LoVo (cell line): ENCODE results near the gene CDC37L1.
"Not testable (repeated sequence)": the region's sequence is repeated elsewhere in the genome, so short reads cannot be mapped to it uniquely, and the experiment has no call there.

Experiments
- DNase-seq: peaks from one replicate; pipeline ENCODE4 v3.0.0-alpha.2; 2016; ENCODE audit warnings: low spot score

The CDC37L1 gene

DNA sequence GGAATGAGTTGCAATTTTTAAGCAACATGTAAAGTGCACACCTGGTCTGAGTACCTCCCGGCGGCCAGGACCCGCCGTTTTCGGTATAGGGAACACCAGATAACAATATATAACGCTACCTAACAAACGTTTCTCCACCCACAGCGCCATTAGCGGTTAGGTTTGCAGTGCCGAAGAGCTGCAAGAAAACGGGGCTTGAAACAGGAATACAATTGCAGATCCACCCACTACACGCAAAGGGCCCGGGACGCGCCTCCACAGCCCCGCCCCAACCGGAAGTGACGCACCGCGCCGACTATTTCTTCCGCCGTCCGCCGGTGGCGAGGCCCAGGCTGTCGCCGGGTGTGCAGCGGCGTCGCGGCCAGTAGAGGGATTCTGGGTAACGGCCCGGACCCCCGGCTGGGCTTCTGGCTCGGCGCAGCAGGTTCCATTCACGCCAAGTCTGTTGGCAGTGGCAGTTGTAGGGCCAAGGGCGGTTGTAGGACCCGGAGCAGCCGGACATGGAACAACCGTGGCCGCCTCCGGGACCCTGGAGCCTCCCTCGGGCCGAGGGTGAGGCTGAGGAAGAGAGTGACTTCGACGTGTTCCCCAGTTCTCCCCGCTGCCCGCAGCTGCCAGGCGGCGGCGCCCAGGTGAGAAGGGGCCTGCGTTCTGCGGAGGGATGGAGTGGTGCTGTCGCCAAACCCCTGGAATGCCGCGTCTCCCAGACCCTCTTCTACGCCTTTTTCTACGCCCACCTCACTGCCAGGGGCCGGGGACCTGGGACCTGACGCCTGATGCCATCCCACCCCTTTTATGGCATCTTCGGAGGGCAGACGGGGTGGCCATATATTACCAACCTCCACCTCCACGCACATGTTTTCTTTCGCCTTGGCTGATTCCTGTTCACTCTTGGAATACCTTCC lies at the start of gene CDC37L1:
Gene CDC37L1, plus strand, starts transcription at position 302 of the 905 bp plus-strand sequence. Its CDS starts 199 bp downstream, at position 501.
- peak; percentile 95 for DNase-seq

DNA sequence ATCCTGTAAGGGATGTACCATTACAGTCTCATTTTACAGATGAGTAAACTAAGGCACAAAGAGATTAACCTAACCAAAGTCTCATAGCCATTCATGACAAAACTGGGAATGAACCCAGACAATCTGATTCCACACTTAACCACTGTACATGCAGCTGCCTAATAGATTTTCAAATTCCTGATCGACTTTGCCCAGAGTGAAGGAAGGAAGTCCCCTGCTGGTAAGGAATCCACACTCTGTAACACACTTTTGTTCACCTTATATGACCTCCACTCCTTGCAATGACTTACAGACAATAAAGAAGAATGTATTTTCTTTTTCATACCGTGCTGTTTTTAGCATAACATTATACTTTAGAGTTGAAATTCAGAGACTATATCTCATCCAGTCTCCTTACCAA lies 48.5 kb upstream of the CDC37L1 start:
- no peak for DNase-seq

DNA sequence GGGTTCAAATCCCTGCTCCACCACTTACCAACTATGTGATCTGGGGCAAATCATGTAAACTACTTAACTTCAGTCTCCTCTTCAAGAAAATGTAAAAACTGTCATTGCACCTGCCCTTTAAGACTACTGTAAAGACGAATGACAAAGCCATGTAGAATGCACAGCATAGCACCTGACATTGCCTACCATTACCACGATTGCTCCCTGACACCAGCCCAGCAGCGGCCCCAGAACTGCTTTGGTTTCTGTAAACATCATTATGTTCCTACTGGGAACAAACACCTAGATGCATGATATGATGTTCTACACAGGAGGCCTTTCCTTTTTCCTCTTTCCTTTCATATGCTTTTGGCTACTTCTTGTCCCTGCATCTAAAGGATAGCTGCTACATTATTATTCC lies 40.4 kb upstream of the CDC37L1 start:
- no peak for DNase-seq

DNA sequence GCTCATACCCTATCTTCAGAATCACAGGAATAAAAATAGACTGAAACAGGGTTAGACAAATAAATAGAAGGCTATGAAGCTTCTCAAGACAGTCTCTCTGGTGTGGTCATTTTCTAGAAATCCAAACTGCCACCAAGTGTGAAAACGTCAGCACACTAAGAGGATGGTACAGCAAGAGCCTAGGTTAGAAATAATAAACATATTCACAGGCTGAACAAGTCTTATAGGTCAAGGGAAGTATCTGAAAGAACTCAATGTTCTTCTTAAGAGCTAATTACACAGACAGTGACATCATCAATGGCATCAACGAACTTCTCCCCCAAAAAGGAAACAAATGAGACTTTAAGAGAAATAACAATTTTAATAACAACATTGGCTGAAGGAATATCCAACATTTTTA lies 39.9 kb upstream of the CDC37L1 start:
- DNase-seq = no peak

DNA sequence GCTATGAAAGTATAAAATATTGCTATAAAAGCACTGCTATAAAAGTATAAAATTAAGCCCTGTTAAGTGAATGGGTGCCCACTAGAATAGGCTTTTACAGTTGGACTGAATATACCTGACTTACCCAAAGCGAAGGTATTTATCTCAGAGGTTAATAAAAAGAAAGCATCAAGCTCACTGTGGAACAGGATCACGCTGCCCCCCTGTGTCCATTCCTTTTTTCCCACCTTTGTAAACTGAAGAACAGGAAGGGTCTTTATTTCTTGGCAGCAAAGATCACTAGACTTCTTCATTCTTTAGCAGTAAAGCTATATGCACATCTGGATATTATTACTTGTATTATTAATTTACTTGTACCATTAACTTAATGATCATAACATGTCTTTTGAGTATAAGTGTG lies 39.3 kb upstream of the CDC37L1 start:
- DNase-seq = peak; percentile 8

DNA sequence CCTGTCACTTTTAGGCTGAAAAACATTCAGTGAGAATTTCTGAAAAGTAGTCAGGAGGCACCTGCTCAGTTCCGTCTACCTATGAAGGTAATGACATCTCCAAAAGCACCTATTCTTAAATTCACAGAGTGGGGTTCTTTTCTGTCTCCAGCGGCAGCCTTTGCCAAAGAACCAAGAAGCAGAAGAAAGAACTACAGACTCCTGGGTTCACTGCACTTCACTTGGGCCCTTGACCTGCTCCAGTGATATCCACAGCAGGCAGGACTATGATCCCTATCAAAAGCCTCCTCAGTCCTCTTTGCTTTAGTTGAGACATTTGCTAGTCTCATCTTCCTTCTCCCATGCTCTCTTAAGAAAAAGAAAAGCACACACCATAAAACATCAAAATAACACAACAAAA lies 37.0 kb upstream of the CDC37L1 start:
- no peak for DNase-seq

DNA sequence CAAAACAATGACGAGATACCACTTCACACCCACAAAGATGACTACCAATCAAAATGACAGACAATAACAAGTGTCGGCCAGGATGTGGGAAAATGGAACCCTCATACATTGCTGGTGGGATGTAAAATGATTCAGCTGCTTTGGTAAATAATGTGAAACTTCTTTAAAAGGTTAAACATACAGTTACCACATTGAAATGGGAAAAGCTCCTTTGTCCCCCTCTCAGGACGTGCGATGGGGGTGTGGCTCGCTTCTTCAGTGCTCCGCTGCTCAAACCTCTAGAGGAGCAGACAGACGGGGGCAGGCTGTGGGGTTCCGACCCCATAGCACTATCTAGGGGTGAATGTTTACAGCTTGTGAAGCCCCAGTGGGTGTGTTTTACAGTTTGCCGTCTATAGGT lies 25.3 kb upstream of the CDC37L1 start:
- DNase-seq = no peak

DNA sequence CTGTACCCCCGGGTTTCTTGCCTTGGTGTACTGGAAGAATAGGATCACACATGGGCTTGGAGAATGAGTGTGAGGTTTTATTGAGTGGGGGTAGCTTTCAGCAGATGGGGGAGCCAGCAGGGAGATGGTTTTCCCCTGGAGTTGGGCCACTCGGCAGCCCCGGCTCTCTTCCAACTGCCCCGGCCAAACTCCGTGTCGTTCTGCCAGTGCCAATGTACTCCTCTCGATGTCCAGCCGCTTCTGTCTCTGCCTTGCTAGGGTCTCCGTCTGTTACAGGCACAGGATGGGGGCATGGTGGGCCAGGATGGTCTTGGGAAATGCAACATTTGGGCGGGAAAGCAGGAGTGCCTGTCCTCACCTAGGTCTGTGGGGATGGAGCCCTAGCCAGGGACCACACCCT lies 24.8 kb upstream of the CDC37L1 start:
- DNase-seq = no peak

DNA sequence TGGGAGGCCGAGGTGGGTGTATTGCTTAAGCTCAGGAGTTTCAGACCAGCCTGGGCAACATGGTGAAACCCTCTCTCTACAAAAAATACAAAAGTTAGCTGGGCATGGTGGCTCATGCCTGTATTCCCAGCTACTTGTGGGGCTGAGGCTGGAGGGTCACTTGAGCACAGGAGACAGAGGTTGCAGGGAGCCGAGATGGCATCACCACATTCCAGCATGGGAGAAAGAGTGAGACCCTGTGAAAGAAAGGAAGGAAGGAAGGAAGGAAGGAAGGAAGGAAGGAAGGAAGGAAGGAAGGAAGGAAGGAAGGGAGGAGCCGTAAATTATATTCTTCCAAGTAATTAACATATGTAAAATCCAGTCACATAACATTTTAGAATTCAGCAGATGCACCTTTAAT lies 23.2 kb upstream of the CDC37L1 start:
- not testable (repeated sequence) for DNase-seq

DNA sequence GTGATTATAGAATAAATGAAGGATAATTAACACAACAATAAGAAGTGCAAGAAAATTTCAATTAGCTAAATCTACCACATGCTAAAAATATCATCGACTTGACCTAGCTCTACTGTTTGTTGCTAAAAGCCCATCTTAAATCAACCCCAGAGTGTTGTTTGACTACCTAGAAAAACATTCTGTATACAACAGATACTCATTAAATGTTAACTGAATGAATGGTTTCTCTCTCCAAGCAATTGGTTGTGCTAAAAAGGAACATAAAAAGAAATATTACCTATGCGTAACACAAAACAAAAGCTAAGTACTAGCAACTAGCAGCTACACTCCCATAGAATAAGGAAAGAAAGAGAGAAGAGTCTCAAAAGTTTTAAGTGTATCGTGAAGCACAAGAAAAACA lies 22.7 kb upstream of the CDC37L1 start:
- no peak for DNase-seq

DNA sequence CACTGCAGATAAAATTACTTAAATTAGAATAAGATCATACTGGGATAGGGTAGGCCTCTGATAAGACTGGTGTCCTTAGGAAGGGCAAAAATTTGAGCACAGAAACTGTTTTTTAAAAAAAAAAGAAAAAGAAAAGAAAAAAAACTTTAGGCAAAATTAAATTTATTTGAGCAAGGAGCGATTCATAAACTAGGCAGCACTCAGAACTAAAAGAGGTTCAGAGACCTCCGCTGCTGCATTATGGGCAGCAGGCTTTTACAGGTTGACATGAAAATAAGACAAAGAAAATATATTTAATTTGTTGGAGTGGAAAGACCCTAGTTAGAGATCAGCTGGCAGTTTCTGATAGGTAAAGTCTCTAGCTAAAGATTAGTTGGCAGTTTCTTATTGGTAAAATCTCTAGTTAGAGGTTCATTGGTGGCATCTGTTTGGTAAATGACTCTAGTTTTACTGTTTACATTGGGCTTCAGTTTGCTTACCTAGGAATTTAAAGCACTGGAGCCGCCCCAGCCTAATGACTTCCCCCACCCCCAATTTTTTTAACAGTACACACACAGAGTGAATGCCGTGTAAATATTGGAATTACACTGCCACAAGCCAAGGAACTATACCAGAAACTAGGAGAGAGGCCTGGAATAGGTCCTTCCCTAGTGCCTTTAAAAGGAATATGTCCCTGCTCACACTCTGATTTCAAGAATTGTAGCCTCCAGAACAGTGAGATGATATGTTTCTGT lies 21.8 kb upstream of the CDC37L1 start:
- no peak for DNase-seq

DNA sequence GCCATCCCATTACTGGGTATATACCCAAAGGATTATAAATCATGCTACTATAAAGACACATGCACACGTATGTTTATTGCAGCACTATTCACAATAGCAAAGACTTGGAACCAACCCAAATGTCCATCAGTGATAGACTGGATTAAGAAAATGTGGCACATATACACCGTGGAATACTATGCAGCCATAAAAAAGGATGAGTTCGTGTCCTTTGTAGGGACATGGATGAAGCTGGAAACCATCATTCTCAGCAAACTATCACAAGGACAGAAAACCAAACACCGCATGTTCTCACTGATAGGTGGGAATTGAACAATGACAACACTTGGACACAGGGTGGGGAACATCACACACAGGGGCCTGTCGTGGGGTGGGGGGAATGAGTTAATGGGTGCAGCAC lies 18.7 kb upstream of the CDC37L1 start:
- not testable (repeated sequence) for DNase-seq

DNA sequence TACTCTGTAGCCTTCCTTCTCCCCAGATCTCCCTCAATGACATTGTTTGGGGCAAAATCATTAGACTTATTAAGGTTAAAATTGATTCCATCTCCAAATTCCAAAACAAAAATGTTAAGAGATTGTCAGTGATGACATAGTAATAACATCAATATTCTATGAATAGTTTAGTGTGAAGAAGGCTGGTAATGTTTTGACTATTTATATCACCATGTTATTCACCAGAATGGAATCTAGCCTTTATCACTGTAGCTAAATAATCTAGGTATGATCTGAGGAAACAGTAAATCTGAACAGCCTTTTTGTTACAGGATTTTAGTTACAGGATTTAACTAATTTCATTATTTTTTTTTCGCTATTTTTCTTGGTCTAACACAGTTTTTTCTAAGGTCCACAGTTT lies 18.2 kb upstream of the CDC37L1 start:
- no peak for DNase-seq

DNA sequence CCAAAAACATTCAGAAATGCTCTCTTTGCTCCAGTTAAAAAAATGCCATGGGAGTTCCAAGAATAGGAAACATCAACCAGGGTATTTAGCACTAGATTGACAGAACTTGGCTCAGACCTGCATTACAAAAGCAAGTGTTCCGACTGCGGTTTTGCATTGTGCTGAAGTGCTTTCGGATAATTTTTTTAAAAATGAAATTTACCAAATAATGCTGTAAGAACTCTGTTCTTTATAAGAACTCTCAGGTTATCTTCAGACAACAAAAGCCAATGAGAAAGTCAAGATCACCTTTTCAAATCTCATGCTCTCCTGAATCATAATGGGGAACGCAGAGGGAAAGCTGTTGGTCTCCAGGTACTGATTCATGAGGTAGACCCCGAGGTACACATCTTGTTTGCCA lies 17.8 kb upstream of the CDC37L1 start:
- DNase-seq = no peak

DNA sequence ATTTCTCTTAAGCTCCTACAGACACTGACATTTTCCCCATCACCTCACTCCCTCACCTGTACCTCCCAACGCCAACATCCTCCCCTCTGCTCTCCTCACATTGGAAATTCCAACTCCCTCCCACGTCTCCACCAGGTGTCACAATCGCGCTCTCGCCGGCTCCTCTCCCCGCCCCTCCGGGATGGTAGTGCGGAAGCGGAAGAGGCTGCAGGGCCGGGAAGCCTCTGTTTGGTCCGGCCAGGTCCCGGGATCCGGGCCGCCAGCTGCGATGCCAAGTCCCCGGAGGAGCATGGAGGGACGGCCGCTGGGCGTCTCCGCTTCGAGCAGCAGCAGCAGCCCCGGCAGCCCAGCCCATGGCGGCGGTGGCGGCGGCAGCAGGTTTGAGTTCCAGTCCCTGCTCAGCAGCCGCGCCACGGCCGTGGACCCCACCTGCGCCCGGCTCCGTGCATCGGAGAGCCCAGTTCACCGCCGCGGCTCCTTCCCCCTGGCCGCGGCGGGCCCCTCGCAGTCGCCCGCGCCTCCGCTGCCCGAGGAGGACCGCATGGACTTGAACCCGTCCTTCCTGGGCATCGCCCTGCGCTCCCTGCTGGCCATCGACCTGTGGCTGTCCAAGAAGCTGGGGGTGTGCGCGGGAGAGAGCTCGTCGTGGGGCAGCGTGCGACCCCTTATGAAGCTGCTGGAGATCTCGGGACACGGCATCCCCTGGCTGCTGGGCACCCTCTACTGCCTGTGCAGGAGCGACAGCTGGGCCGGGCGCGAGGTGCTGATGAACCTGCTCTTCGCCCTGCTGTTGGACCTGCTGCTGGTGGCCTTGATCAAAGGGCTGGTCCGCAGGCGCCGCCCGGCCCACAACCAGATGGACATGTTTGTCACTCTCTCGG lies 17.0 kb upstream of the CDC37L1 start, which contains the start of gene PLPP6:
Gene PLPP6, plus strand, starts transcription at position 187 of the 881 bp plus-strand sequence. Its CDS starts 82 bp downstream, at position 269.
- peak; percentile 93 for DNase-seq

DNA sequence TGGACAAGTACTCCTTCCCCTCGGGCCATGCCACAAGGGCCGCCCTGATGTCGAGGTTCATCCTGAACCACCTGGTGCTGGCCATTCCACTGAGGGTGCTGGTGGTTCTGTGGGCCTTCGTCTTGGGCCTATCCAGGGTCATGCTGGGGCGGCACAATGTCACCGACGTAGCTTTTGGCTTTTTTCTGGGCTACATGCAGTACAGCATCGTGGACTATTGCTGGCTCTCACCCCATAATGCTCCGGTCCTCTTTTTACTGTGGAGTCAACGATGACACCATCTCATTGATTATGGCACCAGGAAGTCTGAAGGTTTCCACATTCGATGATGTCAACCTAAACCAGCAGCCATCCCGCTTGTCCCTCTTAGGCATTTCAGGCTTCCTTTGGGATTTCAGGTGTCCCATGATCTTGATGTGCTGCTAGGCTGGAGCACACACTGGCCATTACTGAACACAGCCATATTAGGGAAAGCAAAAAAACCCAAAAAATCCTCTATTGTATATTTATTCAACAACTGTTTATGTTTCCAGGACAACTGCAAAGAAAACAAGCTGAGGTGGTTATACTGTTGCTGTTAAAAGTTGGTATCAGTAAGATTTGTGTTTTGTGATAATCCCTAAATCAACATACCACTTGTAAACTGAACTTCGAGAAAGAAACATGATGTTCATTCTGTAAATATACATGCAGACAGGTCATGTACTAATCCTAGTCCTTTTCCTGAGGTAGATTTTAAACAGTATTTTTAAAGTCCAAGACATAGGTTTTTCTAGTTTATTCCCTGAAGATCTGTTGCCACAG lies 16.2 kb upstream of the CDC37L1 start:
- no peak for DNase-seq

DNA sequence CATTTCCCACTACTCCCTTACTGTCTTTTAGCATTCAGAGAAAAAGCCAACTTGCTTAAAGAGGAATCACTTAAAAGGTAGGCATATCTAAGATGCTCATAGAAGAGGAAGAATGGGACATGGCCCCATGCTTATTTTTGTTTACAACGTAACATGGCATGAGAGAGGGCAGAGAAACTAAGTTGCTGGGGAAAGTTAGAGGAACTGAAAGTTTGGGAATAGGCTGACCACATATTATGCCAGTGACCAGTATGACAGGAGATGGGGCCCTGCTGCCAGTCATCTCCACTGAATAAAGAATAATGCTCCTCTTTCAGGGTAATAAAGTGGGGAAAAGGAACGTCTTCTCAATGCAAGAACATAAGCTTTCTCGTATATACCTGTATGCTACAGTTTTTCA lies 15.4 kb upstream of the CDC37L1 start:
- no peak for DNase-seq

DNA sequence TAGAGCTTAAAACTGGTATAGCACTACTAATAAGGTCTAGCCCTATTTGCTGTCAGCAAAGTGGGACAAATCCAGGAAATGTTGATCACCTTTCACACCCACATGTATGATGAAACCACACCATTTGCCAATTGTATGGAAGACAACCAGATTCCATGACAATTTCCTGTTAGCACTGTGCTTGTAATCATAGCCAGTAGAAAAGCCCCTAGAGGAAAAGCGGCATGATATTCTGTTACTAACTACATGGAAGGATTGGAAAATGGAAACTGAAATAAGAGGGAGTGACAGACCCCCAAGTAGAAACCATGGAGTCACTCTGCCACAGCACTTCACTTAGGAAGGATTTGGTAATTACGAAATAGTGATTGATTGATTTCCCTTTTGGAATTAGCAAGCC lies 14.0 kb upstream of the CDC37L1 start:
- no peak for DNase-seq

DNA sequence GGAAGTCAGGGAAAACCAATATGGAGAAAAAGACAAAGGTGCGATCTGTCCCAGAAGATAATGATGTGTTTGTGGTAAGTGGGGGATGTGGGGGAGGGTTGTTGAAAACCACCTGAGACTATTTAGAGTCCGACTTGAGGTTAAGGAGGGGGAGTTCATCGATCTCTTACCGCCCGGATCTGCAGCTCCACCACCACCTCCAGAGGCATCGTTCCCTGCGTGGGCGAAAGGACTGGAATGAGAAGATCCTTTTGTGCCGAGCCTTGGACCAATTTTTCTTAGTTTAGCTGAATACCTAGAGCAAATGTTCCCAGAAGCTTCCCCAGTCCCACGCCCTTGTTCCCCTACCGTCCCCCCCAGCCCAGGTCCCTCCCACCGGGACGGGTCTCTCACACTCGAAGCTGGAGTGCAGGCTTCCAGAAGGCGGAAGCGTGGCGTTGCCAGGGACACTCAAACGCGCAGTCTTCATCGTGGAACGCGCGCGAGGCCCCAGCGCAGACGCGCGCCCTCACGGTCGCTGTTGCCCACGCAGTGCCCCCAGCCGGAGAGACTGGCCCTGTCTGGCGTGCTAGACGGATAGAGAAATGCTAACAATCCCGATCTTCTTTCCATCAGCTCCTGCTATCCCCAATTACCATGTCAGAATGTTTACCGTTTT lies 13.2 kb upstream of the CDC37L1 start, which contains the start of gene SPATA6L:
Gene SPATA6L, minus strand, starts transcription at position 439 of the 658 bp plus-strand sequence. Its CDS starts 230 bp downstream, at position 209.
- peak; percentile 62 for DNase-seq

DNA sequence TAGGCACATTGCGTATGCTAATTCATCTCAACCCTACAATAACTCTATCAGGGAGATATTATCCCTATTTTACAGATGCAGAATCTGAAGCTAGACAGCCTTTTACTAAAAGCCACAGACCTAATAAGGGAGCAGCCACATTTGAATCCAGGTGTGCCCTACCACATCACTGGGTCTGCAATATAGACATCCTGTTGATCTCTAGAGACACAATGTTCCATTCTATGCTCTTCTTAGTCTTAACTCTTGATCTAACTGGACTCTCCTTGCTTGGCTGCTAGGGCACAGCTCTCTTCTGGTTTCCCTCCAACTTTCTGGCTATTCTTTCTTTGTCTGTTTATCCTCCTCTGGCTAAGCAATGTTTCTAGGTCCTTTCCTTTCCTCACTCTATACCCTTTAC lies 11.7 kb upstream of the CDC37L1 start:
- no peak for DNase-seq

DNA sequence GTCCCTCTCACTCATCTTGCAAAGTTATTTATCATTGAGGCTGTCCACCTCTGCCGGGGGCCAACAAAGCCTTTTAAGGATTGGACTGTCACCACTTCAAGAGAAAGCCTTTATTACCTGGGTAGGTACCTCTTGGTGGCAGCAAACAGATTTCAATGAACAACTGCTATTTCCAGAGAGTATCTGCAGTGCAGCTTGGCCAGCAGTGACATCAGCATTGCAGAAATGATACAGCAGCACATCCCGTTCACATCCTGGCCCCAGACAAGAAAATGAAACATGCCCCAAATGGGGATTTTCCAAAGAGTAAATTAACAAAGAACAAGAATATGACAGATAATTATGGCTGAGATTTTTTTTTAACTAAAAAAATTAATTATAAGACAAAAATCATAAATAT lies 10.8 kb upstream of the CDC37L1 start:
- DNase-seq = no peak
